PFSK-1 (cell line): ENCODE measurements around the gene ADCY1.

Experiments used
- FOXP2 ChIP-seq: optimal IDR thresholded peaks from 2 replicates; pipeline ENCODE3; 2011; ENCODE audit warnings: borderline replicate concordance, control low read depth, inconsistent platforms; ENCODE audit not compliant: insufficient read depth; ENCODE audit errors: extremely low read length, extremely low read depth
- POLR2AphosphoS5 ChIP-seq: IDR thresholded peaks from 2 replicates; pipeline ENCODE4 v1.6.1; 2012; ENCODE audit warnings: low read depth, mild to moderate bottlenecking, control low read depth, low read length, moderate library complexity
- SIN3A ChIP-seq: IDR thresholded peaks from 2 replicates; pipeline ENCODE4 v1.6.1; 2012; ENCODE audit warnings: mild to moderate bottlenecking, low read length, moderate library complexity, borderline replicate concordance; ENCODE audit not compliant: insufficient read depth
- TAF1 ChIP-seq: IDR thresholded peaks from 2 replicates; pipeline ENCODE4 v1.6.1; 2012; ENCODE audit warnings: low read length, control low read depth, borderline replicate concordance; ENCODE audit not compliant: insufficient read depth
- TF ChIP-seq, protein P1 (sequence below), 2 experiments: IDR thresholded peaks; 2 replicates each; pipeline versions ENCODE4 v1.6.1 to v1.8.0; 2011 to 2012; ENCODE audit warnings: low read depth in 2 of 2, low read length in 2 of 2, control low read depth in 1 of 2, inconsistent platforms in 1 of 2, mild to moderate bottlenecking in 1 of 2, moderate library complexity in 1 of 2; ENCODE audit not compliant: insufficient read depth in 1 of 2

Gene ADCY1

DNA sequence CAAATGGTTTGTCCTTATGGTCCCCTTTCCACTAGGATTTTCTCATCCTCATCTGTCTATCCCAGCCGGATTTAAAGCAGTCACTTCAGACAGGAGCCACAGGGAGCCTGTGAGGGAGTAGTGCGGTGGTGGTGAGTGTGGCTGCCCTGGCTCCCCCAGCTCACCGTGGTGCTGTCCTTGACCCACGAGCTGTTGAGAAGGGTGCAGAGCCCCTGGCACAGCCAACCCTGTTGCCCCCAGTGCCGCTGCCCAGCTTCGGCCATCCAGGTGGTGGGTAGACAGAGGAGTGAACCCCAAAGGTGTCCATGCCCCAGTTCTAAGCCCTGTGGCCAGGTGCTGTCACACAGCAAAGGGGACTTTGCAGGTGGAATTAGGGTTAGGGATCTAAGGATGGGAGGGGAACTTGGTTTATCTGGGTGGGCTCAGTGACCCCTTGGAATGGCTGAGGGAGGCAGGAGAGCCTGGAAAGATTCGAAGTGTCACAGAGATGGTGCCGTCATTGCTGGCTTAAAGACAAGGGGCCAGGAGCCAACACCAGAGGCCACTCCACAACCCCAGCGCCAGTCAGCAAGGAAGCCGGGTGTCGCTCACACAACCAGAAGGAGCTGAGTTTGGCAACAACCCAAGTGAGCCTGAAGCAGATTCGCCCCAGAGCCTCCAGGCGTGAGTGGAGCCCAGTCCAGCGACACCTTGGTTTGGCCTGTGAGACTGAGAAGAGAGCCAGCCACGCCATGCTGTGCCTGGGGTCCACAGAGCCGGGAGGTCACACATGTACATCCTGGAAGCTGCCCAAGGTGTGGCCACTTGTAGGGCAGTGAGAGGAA is 142.4 kb downstream of the ADCY1 start:
- TF ChIP-seq TAF1 (no peak), POLR2AphosphoS5 (no peak), SIN3A (no peak), FOXP2 (no peak)
- TF ChIP-seq, protein P1, sequence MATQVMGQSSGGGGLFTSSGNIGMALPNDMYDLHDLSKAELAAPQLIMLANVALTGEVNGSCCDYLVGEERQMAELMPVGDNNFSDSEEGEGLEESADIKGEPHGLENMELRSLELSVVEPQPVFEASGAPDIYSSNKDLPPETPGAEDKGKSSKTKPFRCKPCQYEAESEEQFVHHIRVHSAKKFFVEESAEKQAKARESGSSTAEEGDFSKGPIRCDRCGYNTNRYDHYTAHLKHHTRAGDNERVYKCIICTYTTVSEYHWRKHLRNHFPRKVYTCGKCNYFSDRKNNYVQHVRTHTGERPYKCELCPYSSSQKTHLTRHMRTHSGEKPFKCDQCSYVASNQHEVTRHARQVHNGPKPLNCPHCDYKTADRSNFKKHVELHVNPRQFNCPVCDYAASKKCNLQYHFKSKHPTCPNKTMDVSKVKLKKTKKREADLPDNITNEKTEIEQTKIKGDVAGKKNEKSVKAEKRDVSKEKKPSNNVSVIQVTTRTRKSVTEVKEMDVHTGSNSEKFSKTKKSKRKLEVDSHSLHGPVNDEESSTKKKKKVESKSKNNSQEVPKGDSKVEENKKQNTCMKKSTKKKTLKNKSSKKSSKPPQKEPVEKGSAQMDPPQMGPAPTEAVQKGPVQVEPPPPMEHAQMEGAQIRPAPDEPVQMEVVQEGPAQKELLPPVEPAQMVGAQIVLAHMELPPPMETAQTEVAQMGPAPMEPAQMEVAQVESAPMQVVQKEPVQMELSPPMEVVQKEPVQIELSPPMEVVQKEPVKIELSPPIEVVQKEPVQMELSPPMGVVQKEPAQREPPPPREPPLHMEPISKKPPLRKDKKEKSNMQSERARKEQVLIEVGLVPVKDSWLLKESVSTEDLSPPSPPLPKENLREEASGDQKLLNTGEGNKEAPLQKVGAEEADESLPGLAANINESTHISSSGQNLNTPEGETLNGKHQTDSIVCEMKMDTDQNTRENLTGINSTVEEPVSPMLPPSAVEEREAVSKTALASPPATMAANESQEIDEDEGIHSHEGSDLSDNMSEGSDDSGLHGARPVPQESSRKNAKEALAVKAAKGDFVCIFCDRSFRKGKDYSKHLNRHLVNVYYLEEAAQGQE (IDR thresholded peaks at IDR 0.05; ENCODE audit: insufficient read depth in 1 of 2, low read depth in 2 of 2, low read length in 2 of 2): no peak

DNA sequence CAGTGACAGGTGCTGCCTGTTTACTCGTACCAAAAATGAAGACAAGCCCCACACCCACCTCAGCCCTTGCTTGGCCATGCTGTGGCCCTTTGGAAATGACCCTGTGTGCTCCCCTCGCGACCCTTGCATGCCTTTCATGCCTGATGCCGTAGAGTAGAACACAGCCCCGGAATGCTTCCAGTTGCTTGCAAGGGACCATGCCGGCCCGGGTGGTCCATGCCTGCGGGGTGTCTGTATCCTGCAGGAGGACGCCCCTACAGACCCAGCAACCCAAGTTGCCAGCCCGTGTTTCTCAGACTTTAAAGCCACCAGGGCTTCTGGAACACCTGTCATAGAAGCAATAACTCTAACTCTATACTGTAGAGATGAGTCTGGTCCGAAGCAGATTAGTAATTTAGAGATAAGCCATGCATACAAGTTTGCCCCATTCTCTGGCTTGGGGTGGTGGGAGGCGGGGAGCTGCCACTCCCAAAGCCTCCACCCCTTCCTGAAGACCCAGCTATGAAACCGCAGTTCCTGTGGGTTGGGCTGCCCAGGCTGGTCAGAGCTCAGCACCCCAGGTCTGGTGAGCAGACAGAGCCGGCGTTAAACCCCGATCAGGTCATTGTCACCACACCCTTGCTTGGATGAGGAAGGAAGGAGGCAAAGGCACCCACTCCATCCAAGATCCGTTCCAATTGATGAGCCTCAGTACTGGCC is 143.5 kb downstream of the ADCY1 start:
- no peak for TF ChIP-seq FOXP2
- TF ChIP-seq TAF1: no peak
- no peak for TF ChIP-seq POLR2AphosphoS5
- TF ChIP-seq, protein P1 (IDR thresholded peaks at IDR 0.05; ENCODE audit: insufficient read depth in 1 of 2, low read depth in 2 of 2, low read length in 2 of 2): no peak
- no peak for TF ChIP-seq SIN3A

DNA sequence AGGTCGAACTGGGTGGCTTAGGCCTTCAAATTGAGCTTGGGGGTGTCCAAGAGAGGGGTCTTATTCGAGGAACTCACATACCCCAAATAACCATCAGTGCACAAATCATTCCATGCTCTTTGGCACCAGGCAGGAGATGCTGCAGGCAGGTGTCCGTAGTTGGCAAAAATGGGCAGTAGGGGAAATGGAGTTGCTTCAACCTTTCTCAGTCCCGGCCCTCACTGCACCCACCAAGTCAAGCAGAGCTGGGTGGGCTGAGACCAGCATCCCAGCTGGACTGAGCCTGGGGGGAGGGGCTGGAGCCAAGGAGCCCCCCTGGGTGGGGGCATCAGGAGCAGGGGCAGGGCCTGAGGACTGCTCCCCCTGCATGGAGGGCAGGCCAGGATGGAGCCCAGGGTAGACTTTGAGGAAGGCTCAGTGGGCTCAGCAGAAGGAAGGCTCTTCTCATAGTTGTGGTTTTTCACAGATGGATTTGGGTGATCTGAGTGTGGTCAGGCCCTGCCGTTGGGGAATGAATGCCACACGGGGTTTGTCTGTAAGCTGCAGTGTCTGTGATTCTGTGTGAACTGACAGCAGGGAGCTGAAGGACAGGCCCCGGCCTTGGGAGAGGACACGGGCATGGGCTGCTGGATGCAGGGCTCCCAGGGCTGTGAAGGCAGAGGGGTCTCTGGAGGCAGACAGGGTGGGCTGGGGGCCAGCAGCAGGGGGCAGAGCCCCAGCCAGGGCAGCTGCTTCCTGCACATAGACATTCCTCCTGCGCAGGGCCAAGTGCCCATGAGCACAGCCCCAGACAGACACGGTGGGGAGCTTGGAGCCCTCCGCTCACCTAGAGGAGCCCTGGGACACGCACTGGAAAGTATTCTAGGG is 144.5 kb downstream of the ADCY1 start:
- TF ChIP-seq SIN3A (no peak), POLR2AphosphoS5 (no peak), TAF1 (no peak)

DNA sequence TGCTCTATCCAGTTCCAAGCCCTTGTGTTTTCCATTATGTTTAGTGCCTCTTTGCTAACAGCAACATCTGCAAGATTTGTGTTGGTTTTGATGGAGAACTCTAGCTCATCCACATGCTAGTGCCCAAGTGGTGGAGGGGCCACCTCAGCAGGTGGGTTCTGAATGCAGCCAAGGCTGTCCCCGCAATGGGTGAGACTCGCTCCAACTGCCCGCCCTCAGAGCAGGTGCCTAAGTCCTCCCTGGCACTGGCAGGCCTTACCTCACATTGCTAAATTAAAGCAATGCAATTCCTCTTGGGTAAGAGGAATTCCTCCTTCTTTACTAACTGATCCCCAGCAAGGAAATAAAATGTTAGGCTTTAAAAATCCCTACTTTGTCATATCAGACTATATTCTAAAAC is 146.8 kb downstream of the ADCY1 start:
- TF ChIP-seq, protein P1 (IDR thresholded peaks at IDR 0.05; ENCODE audit: insufficient read depth in 1 of 2, low read depth in 2 of 2, low read length in 2 of 2): no peak
- TF ChIP-seq TAF1 (no peak), POLR2AphosphoS5 (no peak), SIN3A (no peak), FOXP2 (no peak)
